Brain microvascular endothelial cell (primary cell): ENCODE data around the gene CES3.

ENCODE experiments used
- DNase-seq: peaks from one replicate; pipeline ENCODE4 v3.0.0-alpha.2; 2020
- H3K27ac ChIP-seq: fragments of 250-450 bp; sonication (Bioruptor Pico); 2 replicates; pipeline ENCODE4 v1.5.1; 2020; ENCODE audit warnings: mild to moderate bottlenecking, moderate library complexity
- H3K27me3 ChIP-seq: fragments of 250-450 bp; sonication (Bioruptor Pico); replicated peaks from 2 replicates; pipeline ENCODE4 v1.5.1; 2020; ENCODE audit warnings: mild to moderate bottlenecking
- H3K36me3 ChIP-seq: fragments of 250-450 bp; sonication (Bioruptor Pico); replicated peaks from 2 replicates; pipeline ENCODE4 v1.5.1; 2020; ENCODE audit warnings: mild to moderate bottlenecking
- H3K4me3 ChIP-seq: 2 replicates; pipeline ENCODE4 v1.5.1; 2011; ENCODE audit warnings: low read depth, mild to moderate bottlenecking, control low read depth, low read length, moderate library complexity
- in situ Hi-C: cut with HindIII; loops from 2 replicates; pipeline ENCODE4 v1.10.0; 2017; ENCODE audit warnings: low sequenced_read_pairs, low pct_ligation_motif_present
- TF ChIP-seq, protein P1 (sequence below): IDR thresholded peaks from 2 replicates; pipeline ENCODE4 v1.5.1; 2011; ENCODE audit warnings: low read depth, mild to moderate bottlenecking, moderate library complexity, low read length, control low read depth, inconsistent platforms; ENCODE audit errors: missing control alignments

Gene CES3

DNA sequence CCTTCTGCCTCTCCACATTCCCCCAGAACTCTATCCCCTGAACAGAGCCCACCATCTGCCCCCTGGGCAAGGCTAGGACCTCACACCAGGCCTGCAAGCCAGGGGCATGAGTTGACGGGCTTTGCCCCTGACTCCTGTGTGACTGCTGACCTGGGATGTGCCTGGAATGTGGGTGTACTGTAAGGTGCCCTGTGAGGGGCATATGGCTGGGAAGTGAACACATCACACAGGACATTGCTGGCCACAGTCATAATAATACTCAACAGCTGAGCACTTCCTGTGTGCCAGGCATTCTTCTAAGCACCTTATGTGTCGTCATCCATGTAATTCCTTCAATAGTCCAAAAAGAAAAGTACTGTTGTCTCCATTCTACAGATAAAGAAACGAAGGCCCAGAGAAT lies 40.7 kb downstream of the CES3 start:
- Histone ChIP-seq H3K27ac (no peak overlapping the region), H3K4me3 (no peak overlapping the region), H3K36me3 (no peaks in the 10 kb centered on the region), H3K27me3 (no peaks in the 10 kb centered on the region)
- in situ Hi-C loops, result no loop called here
- DNase-seq, result no peak
- TF ChIP-seq, protein P1, sequence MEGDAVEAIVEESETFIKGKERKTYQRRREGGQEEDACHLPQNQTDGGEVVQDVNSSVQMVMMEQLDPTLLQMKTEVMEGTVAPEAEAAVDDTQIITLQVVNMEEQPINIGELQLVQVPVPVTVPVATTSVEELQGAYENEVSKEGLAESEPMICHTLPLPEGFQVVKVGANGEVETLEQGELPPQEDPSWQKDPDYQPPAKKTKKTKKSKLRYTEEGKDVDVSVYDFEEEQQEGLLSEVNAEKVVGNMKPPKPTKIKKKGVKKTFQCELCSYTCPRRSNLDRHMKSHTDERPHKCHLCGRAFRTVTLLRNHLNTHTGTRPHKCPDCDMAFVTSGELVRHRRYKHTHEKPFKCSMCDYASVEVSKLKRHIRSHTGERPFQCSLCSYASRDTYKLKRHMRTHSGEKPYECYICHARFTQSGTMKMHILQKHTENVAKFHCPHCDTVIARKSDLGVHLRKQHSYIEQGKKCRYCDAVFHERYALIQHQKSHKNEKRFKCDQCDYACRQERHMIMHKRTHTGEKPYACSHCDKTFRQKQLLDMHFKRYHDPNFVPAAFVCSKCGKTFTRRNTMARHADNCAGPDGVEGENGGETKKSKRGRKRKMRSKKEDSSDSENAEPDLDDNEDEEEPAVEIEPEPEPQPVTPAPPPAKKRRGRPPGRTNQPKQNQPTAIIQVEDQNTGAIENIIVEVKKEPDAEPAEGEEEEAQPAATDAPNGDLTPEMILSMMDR, result no peak

DNA sequence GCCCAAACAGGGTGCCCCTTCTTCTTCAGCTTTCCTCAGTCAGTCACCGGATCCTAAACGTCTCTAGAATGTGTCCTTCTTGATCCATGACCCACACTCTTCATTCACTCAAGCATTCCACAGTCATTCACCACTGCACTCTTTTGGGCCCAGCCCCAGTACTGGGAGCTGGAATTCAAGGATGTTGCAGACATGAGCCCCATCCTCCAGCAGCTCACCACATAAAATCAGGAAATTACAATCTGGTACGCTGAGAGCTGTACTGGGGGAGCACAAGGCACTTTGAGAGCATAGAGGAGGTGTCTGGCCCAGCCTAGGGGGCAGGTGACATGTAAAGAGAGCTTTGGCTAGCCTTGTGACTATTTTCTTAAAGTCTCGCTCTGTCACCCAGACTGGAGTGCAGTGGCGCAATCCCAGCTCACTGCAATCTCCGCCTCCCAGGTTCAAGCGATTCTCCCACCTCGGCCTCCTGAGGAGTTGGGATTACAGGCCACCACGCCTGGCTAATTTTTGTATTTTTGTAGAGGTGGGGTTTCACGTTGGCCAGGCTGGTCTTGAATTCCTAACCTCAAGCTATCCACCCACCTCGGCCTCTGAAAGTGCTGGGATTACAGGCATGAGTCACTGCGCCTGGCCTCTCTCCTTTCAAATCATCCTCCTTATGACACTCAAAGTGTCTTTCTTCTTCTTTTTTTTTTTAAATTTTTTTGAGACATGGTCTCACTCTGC lies 46.0 kb downstream of the CES3 start:
- Histone ChIP-seq H3K36me3 (no peaks in the 10 kb centered on the region), H3K4me3 (no peak overlapping the region), H3K27ac (no peak overlapping the region), H3K27me3 (no peaks in the 10 kb centered on the region)
- TF ChIP-seq, protein P1, result no peak
- in situ Hi-C loops, result no loop called here
- DNase-seq, result peak; percentile 10

DNA sequence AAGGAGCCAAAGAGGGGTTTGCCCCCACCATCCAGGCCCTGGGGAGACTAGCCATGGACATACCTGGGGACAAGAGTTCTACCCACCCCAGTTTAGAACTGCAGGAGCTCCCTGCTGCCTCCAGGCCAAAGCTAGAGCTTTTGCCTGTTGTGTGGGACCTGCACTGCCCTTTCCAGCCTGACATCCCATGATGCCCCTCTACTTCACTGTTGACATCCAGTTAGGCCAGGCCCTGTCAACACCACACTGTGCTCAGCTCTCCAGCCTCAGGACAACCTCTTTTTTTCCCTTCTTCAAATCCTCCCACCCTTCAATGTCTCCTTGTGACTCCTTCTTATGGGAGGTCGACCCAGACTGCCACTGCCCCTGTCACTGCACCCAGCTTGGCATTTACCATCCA lies 48.1 kb downstream of the CES3 start:
- DNase-seq, result no peak
- H3K27ac ChIP-seq, result no peak overlapping the region
- TF ChIP-seq, protein P1, result no peak
- H3K36me3 ChIP-seq, result no peaks in the 10 kb centered on the region
- H3K4me3 ChIP-seq, result no peak overlapping the region
- H3K27me3 ChIP-seq, result no peaks in the 10 kb centered on the region
- in situ Hi-C loops, result no loop called here

DNA sequence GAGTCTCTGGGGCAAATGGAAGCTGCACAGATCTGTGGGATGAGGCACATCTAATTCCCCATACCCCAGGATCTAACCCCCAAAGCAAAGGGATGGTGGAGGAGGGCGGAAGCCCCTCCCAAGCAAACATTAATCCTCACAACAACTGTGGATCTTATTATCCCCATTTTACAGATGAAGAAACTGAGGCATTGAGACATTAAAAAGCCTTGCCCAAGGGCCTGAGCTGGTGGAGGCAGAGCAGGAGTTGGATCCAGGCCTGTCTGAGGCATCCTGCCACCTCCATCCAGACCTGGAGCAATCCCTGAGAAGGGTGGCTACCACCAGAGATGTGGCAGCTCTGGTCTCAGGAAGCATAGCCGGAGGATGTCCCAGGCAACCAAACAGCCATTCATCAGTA lies 50.2 kb downstream of the CES3 start:
- TF ChIP-seq, protein P1, result no peak
- no peak overlapping the region for H3K27ac ChIP-seq
- in situ Hi-C loops, result no loop called here
- no peak for DNase-seq
- no peaks in the 10 kb centered on the region for H3K27me3 ChIP-seq
- H3K36me3 ChIP-seq, result no peaks in the 10 kb centered on the region
- no peak overlapping the region for H3K4me3 ChIP-seq

DNA sequence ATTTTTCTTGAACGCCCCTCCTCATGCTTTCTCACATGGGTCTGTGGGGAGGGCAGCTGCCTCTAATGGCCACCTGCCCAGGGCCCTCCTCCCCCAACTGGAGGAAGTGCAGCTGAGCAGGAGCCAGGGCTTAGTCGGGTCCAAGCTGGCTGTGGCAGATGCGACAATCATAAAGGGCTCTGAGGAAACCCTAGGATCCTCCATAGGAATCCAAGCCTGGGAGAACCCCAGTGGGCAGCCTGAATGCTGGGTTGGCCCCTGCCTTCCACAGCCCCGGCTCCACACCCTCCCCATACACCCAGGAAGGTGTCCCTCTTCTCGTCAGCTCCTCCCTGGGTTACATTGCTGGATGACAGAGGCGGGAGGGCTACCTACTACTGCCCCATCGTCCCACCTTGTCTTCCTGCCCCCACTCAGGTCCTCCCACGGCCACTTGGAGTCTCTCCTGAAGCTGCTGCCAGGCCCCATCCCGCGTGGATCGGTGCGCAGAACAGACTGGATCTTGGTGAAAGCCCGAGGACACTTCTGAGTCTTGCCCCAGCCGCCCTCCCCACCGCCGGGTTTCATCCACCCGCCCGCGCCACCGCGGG lies 52.3 kb downstream of the CES3 start:
- H3K36me3 ChIP-seq, result no peaks in the 10 kb centered on the region
- H3K4me3 ChIP-seq, result peak overlapping the region; percentile 47
- H3K27me3 ChIP-seq, result no peaks in the 10 kb centered on the region
- in situ Hi-C loops, result no loop called here
- H3K27ac ChIP-seq, result no peak overlapping the region
- no peak for DNase-seq
- TF ChIP-seq, protein P1, result no peak
